ENCODE results near the gene ACTR3.

GRCh38 chr2:113979191-113980128 lies 89.6 kb downstream of the ACTR3 start:
- TF ChIP-seq CTCF (conservative IDR thresholded peaks at IDR 0.05 in 1 of 2, IDR thresholded peaks at IDR 0.05 in 1 of 2; ENCODE audit: extremely low read depth in 1 of 2, insufficient read depth in 1 of 2, low read depth in 1 of 2, low read length in 2 of 2) (peak; percentile 29 to 34), EZH2 (IDR thresholded peaks at IDR 0.05; ENCODE audit: borderline replicate concordance, low read length) (no peak)

Data from mammary epithelial cell (primary cell).